T47D (cell line): Measurements from ENCODE around the gene ATP6V1D.
A peak's percentile ranks its signal among the peaks of the same experiment; 100 is the strongest.
"Not testable (repeated sequence)": the region's sequence is repeated elsewhere in the genome, so short reads cannot be mapped to it uniquely, and the experiment has no call there.

Source experiments
- DNase-seq, 2 experiments: peaks; one replicate each; pipeline versions ENCODE4 v3.0.0 to v3.0.0-alpha.2; 2011 to 2012; ENCODE audit warnings: low read depth in 1 of 2, low spot score in 1 of 2
- JUND ChIP-seq: IDR thresholded peaks from 2 replicates; pipeline ENCODE4 v1.6.1; 2012; ENCODE audit warnings: low read depth
- in situ Hi-C: cut with HindIII; loops from 2 replicates; pipeline ENCODE4 v1.10.0; 2016; ENCODE audit warnings: low sequenced_read_pairs, low pct_unique_long_range_greater_than_20kb

Gene ATP6V1D

DNA sequence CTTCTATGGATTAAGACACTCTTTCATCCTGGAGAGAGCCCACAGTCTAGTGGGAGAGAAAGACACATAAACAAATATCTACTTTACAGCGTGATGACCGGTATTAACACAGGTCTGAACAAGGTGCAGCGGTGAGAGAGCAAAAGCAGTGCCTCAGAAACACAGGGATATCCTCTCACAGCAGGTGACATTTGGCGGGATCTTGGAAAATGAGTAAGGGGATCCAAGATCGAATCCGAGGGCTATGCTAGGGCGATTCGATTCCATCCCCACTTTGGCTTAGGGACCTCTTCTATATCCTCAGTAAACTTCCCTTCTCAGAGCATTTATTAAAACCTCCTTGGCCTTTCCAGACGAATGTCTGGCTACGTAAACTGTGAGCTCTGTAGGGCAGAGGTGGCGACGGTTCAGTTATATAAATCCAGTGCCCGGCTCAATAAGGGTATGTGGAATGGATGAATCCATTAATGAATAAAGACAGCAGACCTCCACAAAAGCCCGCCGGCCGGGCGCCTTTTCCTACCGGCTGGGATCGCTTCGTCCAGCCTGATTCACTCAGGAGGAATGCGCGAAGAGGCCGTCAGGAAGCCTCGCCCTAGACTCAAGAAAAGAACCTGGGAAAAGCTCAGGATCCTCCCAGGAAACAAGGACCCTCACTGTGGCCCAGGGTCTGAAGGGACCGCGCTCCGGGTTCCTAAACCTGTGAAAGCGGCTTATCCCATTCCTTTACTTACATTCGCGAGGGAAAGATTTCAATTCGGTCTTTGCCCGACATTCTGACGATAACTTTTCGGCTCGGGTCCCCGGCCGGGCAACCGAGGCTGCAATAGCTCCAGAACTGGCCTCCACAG, 455 bp downstream of the ATP6V1D start:
- DNase-seq = peak in 1 of 2 experiments; percentile 19
- no peak for TF ChIP-seq JUND
- in situ Hi-C loops = no loop called here

DNA sequence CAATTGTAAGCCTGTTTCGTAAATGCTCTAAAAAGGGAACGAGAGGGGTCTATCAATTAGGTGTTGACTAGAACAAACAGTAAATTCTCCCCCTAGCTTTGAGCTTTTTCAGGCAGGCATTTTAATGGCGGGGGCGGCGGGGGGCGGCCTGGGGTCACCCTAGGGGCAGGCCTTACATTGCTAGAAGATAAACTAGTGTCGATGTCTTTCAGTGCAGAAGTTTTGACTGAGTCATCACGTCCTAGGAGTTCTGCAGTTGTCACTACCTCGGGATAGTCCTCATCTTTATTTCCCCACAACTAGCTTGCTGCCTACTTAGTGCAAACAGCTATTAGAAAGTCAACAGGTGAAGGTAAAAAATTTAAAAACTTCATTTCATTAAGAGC, 1.6 kb downstream of the ATP6V1D start:
- in situ Hi-C loops = no loop called here
- DNase-seq = no peak
- TF ChIP-seq JUND = no peak

DNA sequence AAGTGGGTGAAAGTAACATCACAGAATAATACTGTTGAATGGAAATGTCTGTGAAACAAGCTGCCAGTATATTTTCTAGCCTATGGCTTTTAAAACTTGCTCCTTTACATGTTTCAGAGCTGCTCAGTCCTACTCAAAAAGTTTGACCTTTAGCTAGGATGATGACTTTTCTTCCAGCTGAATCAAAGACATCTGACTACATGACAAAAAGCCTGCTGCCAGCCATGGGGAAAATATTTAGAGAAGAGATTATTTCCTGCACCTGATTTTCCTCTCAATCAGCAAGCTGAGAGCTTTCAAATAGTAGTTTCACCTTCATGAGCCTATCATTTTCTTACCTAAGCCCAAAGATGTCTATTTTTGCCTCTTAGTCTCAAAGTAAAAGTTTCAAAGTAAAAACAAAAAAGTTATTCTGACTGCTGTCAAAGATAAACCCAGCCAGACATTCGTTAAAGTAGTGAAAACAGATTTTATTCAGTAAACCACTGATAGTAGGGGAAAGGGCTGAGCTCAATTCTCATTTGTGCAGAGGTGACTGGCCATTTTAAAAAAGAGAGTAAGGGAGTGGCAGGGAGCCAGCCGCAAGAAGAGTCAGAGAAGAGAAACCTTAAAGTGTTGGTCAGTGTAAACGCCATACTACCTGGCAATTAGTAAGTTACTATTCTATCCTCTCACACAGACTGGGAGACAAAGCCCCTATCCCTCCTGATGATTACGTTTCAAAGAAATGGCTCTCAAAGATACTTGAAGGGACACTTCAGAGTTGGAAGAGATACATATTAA, 2.2 kb downstream of the ATP6V1D start:
- in situ Hi-C loops = no loop called here

DNA sequence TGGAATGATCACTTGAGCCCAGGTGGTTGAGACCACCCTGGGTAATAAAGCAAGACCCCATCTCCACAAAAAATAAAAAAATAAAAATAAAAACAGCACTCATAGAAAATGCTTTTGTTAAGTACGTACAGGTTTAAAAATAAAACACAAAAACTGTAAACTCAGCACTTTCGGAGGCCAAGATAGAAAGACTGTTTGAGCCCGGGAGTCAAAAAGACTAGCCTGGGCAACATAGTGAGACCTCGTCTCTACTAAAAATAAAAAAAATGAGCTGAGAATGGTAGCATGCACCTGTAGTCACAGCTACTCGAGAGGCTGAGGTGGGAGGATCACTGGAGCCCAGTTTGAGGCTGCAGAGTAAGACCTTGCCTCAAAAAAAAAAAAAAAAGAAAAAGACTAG, 7.5 kb downstream of the ATP6V1D start:
- TF ChIP-seq JUND = no peak
- no peak for DNase-seq
- in situ Hi-C loops = no loop called here

More for the DNA sequence above, 2.2 kb downstream of the ATP6V1D start:
- DNase-seq = no peak
- TF ChIP-seq JUND = no peak

DNA sequence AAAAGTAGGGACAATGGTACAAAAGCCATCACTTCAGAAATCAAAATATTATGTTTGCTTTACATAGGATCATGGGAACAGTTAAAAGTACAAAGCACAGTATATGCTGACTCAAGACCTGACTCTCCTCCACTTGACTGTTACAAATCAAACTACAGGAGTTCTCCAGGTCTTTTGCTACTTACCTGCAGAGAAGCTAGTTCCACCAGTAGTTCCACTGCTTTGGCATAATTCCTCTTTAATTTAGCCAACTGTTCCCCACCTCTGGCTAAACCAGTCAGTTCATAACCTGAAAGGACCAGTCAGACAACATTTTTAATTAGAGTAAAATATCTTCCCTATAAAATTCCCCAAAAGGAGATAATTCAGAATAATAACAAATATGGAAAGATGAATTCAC, 14.0 kb downstream of the ATP6V1D start:
- no peak for TF ChIP-seq JUND
- in situ Hi-C loops = no loop called here
- DNase-seq = peak; percentile 53 to 72

DNA sequence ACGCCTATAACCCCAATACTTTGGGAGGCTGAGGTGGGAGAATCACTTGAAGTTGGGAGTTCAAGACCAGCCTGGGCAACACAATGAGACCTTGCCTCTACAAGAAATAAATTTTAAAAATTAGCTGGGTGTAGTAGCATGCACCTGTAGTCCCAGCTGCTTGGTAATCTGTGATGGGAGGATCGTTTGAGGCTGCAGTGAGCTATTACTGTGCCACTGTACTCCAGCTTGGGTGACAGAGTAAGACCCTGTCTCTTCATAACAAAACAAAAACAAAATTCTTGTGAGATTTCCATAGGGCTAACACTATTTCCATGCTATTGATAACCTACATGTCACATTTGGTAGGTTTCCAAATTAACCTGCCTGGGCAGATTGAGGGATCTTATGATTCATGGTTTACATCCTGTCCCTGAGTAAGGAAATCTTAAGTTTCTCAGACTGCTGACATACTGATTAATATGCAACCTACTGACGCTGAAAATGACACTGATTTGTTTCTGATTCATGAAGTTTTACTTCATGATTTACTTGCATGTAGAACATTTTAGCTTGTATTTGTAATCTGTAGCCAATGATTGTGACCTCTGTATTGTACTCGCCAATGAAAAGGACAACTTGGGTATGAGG, 15.9 kb downstream of the ATP6V1D start:
- in situ Hi-C loops = no loop called here
- no peak for DNase-seq
- no peak for TF ChIP-seq JUND

DNA sequence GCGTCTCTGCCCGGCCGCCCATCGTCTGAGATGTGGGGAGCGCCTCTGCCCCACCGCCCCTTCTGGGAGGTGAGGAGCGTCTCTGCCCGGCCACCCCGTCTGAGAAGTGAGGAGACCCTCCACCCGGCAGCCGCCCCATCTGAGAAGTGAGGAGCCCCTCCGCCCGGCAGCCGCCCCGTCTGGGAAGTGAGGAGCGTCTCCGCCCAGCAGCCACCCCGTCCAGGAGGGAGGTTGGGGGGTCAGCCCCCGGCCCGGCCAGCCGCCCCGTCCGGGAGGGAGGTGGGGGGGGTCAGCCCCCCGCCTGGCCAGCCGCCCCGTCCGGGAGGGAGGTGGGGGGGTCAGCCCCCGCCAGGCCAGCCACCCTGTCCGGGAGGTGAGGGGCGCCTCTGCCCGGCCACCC, 18.4 kb downstream of the ATP6V1D start:
- DNase-seq, in situ Hi-C loops: not testable (repeated sequence)

DNA sequence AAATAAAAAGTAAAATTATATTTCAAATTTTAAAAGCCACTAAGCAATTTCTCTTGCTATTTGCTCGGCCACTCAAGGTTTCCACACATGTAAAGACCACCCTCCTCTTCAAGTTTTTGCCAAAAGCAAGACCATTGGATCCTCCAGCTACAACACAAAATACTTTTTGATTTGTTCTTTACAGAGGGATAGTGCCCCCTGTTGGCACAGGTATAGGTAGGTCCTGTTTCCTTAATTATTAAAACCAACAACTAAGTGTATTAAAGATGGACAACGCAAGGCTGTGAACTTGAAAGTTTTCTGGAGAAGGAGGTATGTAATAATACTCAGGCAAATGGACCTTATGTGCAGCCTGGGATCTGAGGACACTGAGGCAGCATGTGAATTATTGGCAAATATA, 23.8 kb downstream of the ATP6V1D start:
- in situ Hi-C loops = no loop called here
- TF ChIP-seq JUND = no peak
- peak in 1 of 2 experiments; percentile 60 for DNase-seq

DNA sequence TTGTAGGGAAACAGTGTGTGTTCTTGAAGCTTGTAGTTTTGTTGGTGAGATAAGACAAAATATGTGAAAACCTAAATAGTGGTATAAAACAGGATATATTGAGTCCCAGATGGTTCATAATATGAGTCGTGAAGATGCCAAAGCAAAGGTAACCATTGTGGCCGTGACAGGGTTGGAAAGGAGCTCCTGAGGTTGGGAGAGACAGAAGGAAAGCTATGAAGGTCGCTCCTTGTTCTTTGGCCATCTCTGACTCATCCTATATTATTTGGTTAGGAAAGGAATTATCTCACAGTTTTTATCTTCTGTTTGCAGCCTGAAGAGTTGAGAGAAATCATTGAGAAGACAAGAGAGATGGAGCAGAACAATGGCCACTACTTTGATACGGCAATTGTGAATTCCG, 27.1 kb downstream of the ATP6V1D start:
- no peak for TF ChIP-seq JUND
- DNase-seq = no peak
- in situ Hi-C loops = no loop called here

DNA sequence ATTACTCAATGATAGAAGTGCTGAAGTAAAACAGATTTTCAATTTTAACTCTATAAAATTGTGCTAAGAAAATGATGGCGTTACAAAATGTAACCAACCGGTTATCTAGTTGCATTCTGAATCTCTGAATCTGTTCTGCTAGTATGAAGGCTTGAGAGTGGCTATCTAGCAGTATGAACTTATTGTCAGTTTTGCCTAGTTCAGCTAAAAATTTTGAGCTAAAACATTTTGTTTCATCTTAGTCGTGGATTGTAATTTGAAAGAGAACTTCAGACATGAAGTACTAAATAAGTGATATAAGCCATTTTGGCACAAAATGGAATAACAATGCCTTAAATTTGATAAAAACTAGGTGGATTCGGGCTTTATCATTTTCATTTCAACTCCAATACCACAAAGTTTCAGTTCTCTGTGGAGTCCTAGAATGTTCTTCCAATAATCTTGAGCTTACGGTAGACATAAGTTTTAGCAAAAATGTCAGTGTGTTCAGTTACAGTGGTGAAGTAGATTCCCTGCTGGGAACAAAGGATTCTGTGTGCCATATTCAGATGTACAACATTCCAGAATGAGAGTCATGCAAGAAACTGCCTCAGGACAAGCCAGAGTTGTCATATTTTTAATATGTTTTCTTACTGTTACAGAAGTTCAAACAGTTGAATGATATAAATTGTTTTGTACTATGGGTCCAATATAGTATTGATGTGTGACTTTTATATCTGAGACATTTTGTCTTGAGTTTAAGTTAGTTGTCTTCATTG, 28.1 kb downstream of the ATP6V1D start:
- in situ Hi-C loops = no loop called here
- peak in 1 of 2 experiments; percentile 28 for DNase-seq
- no peak for TF ChIP-seq JUND

DNA sequence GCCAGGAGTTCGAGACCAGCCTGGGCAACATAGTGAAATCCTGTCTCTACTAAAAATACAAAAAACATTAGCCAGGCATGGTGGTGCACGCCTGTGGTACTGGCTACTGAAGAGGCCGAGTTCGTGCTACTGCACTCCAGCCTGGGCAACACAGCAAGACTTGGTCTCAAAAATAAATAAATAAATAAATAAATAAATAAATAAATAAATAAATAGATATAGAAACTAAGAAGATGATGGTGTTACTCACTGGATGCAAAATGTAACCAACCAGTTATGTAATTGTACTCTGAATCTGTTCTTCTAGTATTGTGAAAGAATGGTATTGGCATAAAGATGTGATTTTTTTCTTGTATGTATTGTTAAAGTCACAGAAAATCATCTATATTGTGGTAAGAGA, 29.9 kb downstream of the ATP6V1D start:
- in situ Hi-C loops, DNase-seq: not testable (repeated sequence)

DNA sequence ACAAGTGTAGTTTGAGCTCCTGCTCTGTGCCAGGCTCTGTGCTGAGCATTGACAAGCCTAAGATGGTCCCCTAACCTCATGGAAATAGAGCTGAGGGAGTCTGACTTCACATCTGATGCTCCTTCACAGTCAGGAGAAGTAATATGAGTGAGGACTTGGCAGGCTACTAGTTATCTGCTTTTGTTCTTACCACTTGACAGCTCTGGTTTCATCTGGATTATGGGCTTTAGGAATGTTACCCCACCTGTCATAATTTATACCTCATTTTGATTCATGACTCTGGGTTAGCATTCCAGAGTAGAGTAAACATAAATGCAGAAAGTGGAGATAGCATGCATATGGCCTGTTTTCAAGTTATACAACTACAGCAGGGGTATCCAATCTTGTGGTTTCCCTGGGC, 40.5 kb downstream of the ATP6V1D start:
- in situ Hi-C loops = no loop called here
- no peak for TF ChIP-seq JUND

More for the DNA sequence above, 40.5 kb downstream of the ATP6V1D start:
- peak in 1 of 2 experiments; percentile 71 for DNase-seq
